ENCODE results near the gene MSH5.
"Not testable (repeated sequence)": the region's sequence is repeated elsewhere in the genome, so short reads cannot be mapped to it uniquely, and the experiment has no call there.

Gene MSH5

DNA sequence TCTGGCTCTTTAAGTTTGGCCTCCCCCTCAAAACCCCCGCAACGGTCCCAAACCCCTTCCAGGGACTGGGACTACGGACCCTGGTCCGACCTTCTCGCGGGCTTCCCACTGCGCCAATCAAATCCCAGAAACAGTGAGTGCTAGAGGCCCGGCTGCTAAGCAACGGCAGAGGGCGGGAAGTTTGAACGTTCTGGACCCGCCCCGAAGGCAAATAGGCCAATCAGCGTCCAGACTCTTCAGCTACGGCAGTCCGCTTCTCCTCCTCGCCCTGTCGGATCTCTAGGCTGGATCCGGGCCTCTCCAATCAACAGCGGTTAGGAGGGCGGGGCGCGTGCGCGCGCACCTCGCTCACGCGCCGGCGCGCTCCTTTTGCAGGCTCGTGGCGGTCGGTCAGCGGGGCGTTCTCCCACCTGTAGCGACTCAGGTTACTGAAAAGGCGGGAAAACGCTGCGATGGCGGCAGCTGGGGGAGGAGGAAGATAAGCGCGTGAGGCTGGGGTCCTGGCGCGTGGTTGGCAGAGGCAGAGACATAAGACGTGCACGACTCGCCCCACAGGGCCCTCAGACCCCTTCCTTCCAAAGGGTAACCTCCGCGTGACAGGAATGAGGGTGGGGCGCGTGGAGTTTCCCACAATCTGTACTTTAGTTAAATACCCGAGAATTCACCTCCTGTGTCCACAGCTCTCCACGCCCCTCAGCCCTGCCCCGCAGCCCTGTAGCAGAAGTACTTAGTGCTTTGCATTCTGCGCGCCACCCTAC is at the start of gene MSH5:
Gene MSH5 (plus strand): TSS at position 367 of the 758 bp plus-strand sequence. CDS start 462 bp downstream, outside the sequence.
- FAIRE-seq, result no peak

DNA sequence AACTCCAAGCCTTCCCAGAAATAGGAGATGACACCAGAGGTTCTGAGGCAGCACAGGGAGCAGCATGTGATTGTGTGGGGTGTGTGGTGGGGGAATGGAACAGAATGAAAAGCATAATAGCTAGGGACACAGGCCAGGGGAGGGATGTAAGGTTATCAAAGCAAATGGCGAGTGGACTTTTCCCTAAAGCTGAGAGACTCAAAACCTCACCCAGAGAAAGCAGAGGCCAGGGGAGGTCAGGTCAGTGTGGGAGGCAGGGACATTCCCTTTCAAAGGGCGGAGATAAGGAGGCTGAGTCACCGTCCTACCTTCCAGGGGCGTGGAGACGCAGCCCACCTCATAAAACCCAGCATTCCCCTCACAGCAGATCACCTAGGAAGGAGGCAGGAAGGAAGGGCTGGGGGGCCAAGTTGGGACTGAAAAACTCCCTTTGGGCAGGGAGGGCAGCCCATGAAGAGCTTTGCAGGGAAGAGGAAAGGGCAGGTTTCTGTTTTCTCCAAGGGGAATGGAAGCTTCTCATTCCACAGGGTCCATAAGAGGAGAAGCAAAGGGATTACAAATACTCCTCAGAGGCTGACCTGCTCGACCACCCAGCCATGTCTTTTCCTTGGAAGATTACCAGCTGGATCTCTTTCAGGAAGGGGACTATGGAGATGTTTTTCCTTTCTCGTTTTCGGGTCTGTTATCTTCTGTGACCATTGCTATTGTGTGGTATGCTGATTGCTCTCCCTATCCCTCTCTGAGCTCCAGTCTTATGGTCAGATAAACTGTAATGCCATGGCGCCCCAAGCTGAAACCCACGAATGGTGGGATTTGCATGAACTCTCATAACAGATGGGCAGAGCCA is 49.4 kb upstream of the MSH5 start:
- FAIRE-seq, result no peak

DNA sequence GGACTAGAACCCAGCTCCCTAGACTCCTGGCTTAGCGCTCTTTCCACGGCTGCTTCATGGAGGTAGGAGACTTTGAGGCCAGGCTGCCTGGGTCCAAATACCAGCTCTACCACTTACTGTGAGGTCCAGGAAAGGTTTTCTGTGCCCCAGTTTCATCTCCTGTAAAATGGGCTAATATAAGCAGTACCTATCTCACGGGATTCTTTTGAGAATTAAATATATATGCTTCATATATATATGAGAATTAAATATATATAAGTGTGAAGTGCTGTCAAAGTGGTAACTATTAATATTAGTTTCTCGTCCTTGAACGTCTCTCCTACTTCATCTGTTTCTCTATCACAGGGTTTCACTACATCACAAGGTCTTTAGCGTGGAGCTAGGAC is 48.7 kb upstream of the MSH5 start:
- no peak for FAIRE-seq

DNA sequence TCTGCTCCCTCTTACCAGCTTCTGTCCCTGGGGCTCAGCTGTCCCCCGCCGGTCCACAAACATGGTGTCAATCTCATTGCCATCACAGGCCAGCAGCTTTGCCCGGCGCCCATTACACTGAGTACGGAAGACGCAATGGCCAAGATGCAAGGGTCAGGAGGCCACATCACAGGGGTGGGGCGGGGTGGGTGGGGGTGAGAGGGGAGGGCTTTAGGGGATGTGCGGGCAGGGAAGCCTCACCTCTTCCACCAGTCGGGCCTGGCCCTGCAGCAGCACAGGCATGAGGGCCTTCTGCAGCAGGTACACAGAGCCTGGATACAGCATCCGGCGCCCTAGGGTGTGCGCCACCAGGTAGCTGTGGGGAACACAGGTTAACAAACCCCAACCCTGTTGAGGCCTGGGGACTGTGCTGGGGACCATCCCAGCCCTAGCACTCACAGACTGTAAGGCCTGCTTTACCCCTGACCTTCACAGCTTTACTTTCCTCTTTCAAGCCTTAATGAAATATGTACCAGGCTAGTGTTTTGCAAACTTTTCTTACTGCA is 48.2 kb upstream of the MSH5 start:
- no peak for FAIRE-seq

DNA sequence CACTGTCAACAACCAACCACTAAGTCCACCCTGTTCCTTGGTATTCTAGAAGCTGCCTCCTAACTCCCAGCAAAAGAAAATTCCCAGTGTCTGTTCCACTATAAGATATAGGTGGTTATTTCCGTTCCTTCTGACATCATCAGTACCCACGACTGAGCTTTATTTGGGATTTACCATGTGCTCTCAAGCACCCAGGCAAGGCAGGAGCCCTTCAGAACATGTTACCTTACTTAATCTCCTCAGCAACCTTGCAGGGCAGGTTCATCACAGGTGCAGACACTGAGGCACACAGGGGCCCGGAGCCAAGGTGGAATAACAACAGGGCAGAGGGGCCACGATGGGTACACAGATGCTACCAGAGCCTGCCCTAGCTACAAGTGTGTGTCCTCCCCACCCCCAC is 47.5 kb upstream of the MSH5 start:
- FAIRE-seq, result no peak

DNA sequence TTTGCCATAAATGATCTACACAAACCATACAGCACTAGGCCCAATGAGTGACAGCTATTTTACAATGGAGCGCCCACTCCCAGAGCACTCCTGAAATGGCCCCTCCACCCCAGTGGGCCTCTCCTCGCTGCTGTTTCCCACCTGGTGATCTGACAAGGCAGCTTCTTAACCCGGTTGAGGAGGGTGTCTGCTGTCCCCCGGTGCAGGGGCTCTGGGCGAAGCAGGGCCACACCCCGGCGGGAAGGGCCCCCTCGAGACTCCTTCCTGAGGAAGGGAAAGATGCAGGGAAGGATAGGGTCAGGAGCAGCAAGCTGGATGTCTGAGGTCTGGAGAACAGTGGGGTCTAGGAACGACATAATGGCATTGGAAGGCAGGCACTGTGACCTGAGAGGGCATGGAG is 46.9 kb upstream of the MSH5 start:
- no peak for FAIRE-seq

DNA sequence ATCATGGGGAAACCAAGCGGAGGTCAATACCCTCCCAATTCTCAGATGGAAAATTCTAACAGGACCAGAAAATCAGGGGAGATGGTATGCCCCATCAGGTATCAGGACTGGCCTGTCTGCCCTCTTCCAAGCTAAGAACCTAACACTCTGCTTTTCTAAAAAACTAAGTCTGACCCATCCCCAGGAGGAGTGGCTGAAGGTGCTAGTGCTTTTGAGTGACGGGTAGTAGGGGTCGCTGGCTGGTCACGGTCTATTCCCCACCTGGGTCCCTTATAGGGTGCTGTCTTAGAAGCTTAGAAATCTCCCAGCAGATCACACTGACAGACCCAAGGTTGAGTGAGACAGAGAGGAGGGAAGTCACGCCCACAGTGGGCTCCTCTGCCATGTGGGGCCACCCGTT is 46.3 kb upstream of the MSH5 start:
- FAIRE-seq, result no peak

DNA sequence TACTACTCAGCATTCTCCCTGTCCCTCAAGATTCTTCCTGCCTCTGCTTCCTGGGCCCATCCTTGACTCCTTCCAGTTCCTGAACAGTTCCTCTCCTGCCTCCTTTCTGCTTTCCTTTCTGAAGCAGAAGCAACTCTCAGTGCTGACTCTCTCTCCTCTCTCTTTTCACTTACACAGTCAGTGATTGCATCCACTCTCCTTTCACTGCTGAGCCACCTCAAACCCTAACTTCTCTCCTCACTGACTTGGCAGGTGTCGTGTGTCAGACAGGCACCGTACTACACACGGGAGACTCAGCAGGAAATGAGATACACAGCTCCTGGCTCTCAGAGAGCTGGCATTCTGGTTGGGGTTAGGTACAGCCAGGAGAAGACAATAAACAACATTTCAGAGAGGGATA is 42.2 kb upstream of the MSH5 start:
- no peak for FAIRE-seq

DNA sequence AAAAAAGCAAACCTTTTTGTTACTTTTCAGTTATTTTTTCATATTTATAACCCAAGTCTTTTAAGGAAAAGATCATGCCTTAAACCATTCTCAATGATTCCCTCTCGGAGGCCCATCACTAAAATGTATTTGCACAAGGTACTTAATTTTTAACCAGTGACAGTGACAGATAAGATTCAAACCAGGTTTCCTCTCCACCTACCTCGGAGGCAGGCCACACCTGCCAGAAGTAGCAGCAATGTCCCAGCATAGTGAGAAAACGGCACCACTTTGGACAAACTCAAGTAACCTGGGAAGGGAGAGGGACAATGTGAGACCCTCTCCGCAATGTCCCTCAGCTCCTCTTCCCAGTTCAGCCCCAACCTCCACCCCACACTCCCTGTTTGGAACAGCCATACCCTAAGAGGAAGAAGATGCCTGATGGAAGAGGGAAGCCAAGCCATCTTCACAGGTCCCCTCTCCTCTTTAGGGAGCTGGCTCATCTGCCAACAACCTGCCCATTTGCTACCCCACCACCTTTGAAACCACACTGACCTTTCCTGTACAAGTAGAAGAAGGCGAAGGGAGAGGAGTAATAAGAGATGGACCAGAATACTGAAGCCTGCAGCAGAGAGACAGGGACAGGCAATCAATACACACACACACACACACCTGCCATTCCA is 38.9 kb upstream of the MSH5 start:
- FAIRE-seq, result no peak

DNA sequence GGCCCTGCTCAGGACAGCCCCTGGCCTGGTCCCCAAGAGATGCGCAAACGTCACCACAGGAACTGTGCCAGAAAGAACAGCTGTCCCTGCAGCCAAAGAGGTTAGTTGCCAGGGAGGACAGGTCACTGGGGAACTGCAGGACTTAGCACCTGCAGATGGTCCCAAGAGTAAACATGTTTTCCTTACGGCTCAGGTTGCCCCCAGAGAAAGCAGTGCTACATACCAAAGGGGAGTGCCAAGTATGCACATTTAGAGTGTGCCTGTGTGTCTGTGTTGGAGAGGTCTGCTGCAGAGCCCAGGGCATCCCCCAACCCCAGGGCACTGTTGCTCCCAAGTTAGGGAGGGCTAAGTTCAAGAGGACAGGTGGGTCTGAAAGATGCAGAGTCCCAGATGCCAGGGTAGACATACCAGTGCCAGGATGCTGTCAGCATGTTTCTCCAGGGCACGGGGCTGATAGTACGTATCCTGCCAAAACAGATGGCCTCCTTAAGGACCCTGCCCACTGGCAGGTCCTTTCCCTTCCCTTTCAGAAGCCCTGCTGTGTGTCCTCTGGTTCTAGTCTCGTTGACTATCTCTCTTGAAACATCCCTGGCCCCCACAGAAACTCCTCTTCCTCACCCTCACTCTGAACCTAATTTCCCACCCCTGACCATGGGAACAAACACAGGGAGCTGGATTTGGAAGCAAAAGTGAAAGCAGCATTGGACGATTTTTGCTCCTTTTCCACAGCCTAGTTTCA is 38.0 kb upstream of the MSH5 start:
- no peak for FAIRE-seq

DNA sequence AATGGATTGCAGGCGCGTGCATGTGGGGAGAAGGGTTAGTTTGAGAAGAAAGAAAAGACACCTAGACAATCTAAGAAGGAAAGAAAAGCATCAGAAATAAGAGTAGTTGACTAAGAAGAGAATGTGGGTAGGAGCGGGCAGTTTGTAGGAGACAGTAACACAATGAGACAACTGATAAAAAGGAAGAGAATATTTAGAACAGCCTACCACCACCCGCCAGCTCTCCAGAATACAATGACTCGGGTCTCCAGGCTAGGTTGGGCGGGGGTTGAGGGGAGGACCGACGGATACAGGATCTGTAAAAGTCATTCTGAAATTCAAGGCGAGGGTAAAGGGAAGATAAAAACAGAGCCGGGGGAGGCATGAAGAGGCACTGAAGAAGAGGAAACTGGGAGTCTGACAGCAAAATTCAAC is 37.4 kb upstream of the MSH5 start:
- FAIRE-seq, result no peak

DNA sequence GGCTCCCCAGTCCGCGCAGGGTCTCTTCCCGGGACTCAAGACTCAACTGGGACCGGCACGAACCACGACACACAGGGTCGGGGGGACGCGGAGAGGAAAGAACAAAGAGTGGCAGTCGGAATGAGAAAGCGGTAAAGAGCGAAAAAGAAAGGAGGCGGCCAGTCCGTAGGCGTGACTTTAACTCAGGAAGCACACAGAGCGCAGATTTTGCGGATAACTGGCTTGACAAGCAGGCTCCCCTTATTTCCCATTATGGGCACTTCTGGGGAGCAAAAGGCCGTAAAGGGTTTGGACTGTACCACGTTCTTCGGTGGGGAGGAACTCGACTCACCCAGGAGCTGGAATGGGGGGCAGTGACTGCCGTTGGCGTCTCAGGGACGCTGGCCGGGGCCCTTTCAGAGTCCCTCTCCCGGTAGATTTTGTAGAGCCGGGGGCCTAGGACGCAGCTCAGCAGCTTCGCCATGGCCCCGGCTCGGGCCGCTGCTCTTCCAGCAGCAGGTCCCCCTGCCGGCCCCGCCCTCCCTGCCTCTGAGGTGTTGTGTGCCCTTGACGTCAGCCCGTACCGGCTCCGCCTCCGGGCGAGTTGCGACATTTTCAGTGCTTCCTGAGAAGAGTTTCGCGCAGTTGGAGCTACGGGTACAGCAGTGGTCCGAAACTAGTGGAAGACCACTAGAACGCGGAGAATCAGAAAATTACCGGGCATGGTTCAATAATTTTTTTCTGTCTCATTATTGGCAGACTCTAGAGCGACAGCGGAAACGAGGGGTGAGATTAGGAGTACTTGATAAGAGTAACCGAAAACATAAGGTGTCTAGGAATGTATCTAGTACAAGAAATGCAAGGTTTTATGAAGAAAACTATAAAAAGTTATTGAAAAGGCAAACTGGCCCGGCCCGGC is 36.7 kb upstream of the MSH5 start, which contains the start of gene ABHD16A:
Gene ABHD16A (minus strand): TSS at position 506 of the 898 bp plus-strand sequence. CDS start 43 bp downstream, at position 463.
- peak; percentile 90 for FAIRE-seq

DNA sequence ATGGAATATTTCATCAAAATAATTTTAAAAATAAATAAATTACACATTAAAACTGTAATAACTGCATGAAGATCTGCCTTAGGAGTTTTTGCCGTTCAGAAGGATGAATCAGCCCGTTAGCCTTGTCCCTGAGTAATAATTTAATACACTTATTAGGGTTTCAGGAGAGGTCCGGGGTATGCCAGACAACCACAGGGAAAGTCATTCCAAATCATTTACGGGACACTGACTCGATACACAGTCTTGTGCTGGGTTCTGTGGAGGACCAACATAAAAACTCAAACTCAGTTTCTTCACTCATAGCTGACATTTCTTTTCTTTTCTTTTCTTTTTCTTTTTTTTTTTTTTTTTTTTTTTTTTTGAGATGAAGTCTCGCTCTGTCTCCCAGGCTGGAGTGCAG is 33.9 kb upstream of the MSH5 start:
- no peak for FAIRE-seq

DNA sequence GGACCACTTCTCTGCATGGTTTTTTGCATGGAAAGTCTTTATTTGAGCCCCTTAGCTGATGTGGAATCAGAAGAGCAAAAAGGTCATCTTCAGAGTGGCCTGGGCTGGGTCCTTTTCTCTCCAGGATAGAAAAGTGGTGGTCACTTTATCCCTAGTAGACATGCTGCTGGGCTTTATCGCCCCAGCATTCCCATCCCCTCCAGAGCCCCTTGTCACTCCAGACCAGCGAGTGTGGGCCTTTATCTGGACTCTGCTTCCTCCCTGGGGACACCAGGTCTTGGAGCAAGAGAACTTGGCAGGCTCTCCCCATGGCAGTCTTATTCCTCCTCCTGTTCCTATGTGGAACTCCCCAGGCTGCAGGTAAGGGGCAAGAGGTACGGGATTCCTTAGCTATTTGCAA is 33.2 kb upstream of the MSH5 start, which contains the start of gene LY6G6F:
Gene LY6G6F (plus strand): TSS at position 268 of the 400 bp plus-strand sequence. CDS start 41 bp downstream, at position 309.
- no peak for FAIRE-seq

DNA sequence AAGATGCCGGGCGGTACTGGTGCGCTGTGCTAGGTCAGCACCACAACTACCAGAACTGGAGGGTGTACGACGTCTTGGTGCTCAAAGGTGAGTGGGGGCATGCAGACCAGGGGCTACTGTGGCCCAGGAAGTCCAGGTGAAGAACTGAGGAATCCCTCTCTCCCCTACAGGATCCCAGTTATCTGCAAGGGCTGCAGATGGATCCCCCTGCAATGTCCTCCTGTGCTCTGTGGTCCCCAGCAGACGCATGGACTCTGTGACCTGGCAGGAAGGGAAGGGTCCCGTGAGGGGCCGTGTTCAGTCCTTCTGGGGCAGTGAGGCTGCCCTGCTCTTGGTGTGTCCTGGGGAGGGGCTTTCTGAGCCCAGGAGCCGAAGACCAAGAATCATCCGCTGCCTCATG is 32.1 kb upstream of the MSH5 start:
- FAIRE-seq, result no peak

DNA sequence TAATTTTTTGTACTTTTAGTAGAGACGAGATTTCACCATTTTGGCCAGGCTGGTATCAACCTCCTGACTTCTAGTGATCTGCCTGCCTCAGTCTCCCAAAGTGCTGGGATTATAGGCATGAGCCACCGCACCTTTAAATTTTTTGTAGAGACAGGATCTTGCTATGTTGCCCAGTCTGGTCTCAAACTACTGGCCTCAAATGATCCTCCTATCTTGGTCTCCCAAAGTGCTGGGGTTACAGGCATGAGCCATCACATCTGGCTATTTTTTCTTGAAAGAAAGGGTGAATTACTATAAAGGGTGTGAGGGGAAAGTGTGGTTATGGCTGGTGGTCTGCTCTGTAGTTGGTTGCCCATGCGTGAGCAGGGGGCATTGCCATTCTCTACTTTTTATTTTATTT is 31.6 kb upstream of the MSH5 start:
- FAIRE-seq, result no peak

DNA sequence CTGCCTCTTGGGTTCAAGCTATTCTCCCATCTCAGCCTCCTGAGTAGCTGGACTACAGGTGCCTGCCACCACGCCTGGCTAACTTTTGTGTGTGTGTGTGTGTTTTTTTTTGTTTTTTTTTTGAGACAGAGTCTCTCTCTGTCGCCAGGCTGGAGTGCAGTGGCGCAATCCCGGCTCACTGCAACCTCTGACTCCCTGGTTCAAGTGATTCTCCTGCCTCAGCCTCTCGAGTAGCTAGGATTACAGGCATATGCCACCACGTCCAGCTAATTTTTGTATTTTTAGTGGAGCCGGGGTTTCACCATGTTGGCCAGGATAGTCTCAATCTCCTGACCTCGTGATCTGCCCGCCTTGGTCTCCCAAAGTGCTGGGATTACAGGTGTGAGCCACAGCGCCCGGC is 30.6 kb upstream of the MSH5 start:
- FAIRE-seq, result not testable (repeated sequence)

DNA sequence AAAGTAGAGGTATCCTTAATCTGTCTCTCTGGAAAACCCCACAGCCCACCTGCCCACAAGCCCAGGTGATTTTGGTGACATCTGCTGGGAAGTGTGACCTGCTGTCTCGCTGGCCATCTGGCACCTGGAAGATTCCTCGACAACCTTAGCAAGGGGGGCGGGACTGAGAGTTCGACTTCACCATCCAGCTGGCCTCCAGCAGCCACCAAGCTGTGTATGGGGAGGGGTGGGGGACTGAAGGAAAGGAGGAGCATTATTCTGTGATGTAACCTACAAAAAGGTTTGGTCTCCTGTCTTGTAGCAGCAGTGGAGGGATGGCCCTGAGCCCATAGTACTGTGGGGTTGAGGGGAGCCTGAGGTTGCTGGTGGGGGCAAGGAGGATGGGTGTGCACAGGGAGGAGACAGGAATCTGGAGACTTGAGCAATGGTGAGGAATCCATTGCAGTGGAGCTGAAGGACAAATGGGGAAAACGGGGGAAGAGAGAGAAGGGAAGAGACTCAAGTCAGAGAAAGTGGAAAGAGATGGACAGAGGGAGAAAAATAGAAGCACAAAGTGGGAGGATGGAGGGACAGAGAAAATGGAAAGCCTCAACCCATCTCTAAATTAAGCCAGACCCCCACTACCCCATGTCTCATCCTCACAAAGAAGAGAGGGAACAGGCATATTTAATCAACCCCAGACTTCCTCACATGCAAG is 29.1 kb upstream of the MSH5 start:
- FAIRE-seq, result no peak

DNA sequence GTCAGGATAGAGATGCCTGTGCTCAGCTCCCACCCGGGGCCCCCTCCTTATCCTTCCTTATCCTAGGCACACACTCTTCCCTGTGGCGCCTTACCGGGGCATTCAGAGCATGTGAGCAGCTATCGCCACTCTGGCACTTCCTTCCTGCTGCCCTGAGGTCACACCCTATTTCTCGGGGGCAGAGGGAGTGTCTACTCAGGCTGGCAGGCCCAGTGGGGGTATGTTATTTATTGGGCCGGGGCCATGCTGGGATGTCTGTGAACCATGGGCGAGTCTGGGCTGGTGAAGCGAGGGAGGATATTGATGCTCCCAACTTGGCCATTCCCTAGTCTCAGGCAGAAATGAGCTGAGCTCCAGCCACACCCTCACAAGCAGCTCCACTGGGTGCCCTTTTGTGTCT is 28.6 kb upstream of the MSH5 start:
- FAIRE-seq, result no peak

DNA sequence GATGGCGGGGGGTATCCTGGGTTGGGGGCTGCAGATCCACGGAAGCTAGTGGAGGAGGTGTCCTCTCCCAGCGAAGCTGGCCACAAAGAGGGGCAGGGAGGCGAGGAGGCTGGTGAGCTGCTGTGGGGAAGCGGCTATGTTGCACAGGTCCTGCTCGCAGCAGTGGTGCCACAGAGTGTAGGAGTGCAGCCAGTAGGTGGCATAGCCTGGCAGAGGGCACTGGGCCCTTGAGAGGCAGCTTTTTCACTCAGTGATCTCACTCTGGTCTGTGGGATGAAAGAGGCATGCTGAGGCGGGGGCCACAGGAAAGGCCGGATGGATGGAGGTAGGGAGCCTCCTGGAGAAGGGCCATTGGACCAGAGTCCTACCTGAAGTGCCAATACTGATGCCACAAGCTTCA is 27.5 kb upstream of the MSH5 start:
- no peak for FAIRE-seq

DNA sequence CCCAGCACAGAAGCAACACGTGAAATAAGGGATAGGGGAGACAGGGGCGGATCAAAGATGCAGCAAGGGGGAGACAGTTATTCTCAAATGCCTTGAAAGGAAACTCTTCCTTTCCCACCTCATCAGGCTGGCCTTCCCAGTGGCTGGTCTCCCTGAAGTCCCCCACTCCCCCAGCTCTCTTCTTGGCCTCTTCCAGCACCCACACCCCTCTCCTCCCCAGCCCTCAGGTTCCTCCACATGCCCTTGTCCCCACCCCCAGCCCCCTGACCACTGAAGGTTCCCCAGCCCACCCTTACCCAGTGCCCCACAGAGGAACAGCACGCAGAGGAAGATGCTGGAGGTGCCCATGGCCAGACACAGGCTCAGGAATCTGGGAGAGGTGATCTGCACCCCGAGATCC is 26.3 kb upstream of the MSH5 start:
- FAIRE-seq, result no peak
